Measurements from ENCODE around the gene CDC40.

Gene CDC40

GRCh38 chr6:110191477-110191876 lies 11.2 kb downstream of the CDC40 start:
- peaks cover 10% of the 10 kb centered on the region for H3K36me3 Mint-ChIP-seq (ENCODE audit: low read depth)
- H3K27ac Mint-ChIP-seq: no peak overlapping the region
- no peaks in the 10 kb centered on the region for H3K9me3 Mint-ChIP-seq
- no peak overlapping the region for H3K4me3 Mint-ChIP-seq
- H3K27me3 Mint-ChIP-seq (ENCODE audit: low read depth): no peaks in the 10 kb centered on the region
- no peaks in the 10 kb centered on the region for H3K4me1 Mint-ChIP-seq
- TF ChIP-seq CTCF (IDR thresholded peaks at IDR 0.05; ENCODE audit: unreplicated experiment in 3 of 3): no peak

- Mint-ChIP-seq H3K4me3 (no peak overlapping the region), H3K9me3 (no peaks in the 10 kb centered on the region), H3K36me3 (ENCODE audit: low read depth) (peaks cover 26% of the 10 kb centered on the region), H3K4me1 (no peaks in the 10 kb centered on the region), H3K27ac (no peak overlapping the region), H3K27me3 (ENCODE audit: low read depth) (no peaks in the 10 kb centered on the region)
- no peak for TF ChIP-seq CTCF (IDR thresholded peaks at IDR 0.05; ENCODE audit: unreplicated experiment in 3 of 3)
Measured at GRCh38 chr6:110195639-110196038, 15.4 kb downstream of the CDC40 start.

GRCh38 chr6:110196874-110197273 lies 16.6 kb downstream of the CDC40 start:
- Mint-ChIP-seq H3K4me1 (no peaks in the 10 kb centered on the region), H3K27ac (no peak overlapping the region), H3K27me3 (ENCODE audit: low read depth) (no peaks in the 10 kb centered on the region), H3K9me3 (no peaks in the 10 kb centered on the region), H3K4me3 (no peak overlapping the region), H3K36me3 (ENCODE audit: low read depth) (peaks cover 26% of the 10 kb centered on the region)
- TF ChIP-seq CTCF (IDR thresholded peaks at IDR 0.05; ENCODE audit: unreplicated experiment in 3 of 3): no peak

GRCh38 chr6:110198561-110198960 lies 18.3 kb downstream of the CDC40 start:
- Mint-ChIP-seq H3K4me3 (no peak overlapping the region), H3K27ac (no peak overlapping the region), H3K9me3 (no peaks in the 10 kb centered on the region), H3K4me1 (no peaks in the 10 kb centered on the region), H3K27me3 (ENCODE audit: low read depth) (no peaks in the 10 kb centered on the region), H3K36me3 (ENCODE audit: low read depth) (peaks cover 25% of the 10 kb centered on the region)
- TF ChIP-seq CTCF (IDR thresholded peaks at IDR 0.05; ENCODE audit: unreplicated experiment in 3 of 3): no peak

- Mint-ChIP-seq H3K4me3 (no peak overlapping the region), H3K36me3 (ENCODE audit: low read depth) (peaks cover 28% of the 10 kb centered on the region), H3K4me1 (no peaks in the 10 kb centered on the region), H3K27ac (no peak overlapping the region), H3K27me3 (ENCODE audit: low read depth) (no peaks in the 10 kb centered on the region), H3K9me3 (no peaks in the 10 kb centered on the region)
- no peak for TF ChIP-seq CTCF (IDR thresholded peaks at IDR 0.05; ENCODE audit: unreplicated experiment in 3 of 3)
Measured at GRCh38 chr6:110201151-110201884, 21.1 kb downstream of the CDC40 start.

GRCh38 chr6:110207652-110208051 lies 27.4 kb downstream of the CDC40 start:
- peaks cover 47% of the 10 kb centered on the region for H3K36me3 Mint-ChIP-seq (ENCODE audit: low read depth)
- no peak for TF ChIP-seq CTCF (IDR thresholded peaks at IDR 0.05; ENCODE audit: unreplicated experiment in 3 of 3)

More at GRCh38 chr6:110207652-110208051, 27.4 kb downstream of the CDC40 start:
- H3K27ac Mint-ChIP-seq: no peak overlapping the region
- no peak overlapping the region for H3K4me3 Mint-ChIP-seq
- H3K9me3 Mint-ChIP-seq: no peaks in the 10 kb centered on the region
- no peaks in the 10 kb centered on the region for H3K4me1 Mint-ChIP-seq
- no peaks in the 10 kb centered on the region for H3K27me3 Mint-ChIP-seq (ENCODE audit: low read depth)
